Liver (tissue), 3 donors: ENCODE data around the gene ARHGEF28.

ENCODE experiments used
- CTCF ChIP-seq: fragments of 150-350 bp; IDR thresholded peaks from 2 replicates; pipeline ENCODE4 v1.5.1; 2017; ENCODE audit warnings: improper control_type of control experiment, low read depth, low read length; ENCODE audit not compliant: missing input control
- MAX ChIP-seq: IDR thresholded peaks from 2 replicates; pipeline ENCODE4 v1.6.1; 2016; ENCODE audit warnings: antibody characterized with exemption
- REST ChIP-seq: IDR thresholded peaks from 2 replicates; pipeline ENCODE4 v1.6.1; 2016; ENCODE audit warnings: antibody characterized with exemption, mild to moderate bottlenecking
- TAF1 ChIP-seq: conservative IDR thresholded peaks from 2 replicates; pipeline ENCODE4 v1.6.1; 2016; ENCODE audit warnings: antibody characterized with exemption, mild to moderate bottlenecking
- YY1 ChIP-seq: IDR thresholded peaks from 2 replicates; pipeline ENCODE4 v1.6.1; 2016; ENCODE audit warnings: antibody characterized with exemption, mild to moderate bottlenecking
- donor health status: healthy.
- donor health status: healthy.

GRCh38 chr5:73789851-73790281 lies 163.9 kb downstream of the ARHGEF28 start:
- TF ChIP-seq CTCF (no peak), YY1 (no peak), REST (no peak), TAF1 (no peak), MAX (no peak)
